Karpas-422 (cell line): ENCODE results near the gene MINDY2. TPM values are rescaled to one million over a fixed set of nuclear protein-coding genes. Genes with fewer than 3 reads are reported as not detected.

ENCODE experiments used
- DNase-seq: peaks from one replicate; pipeline ENCODE4 v3.0.0-alpha.2; 2015
- H2AFZ ChIP-seq: fragments of 200-600 bp; sonication (generic); 2 replicates; pipeline ENCODE4 v1.6.1; 2014; ENCODE audit warnings: antibody characterized with exemption, low read length, mixed read lengths
- H3K27ac ChIP-seq: fragments of 200-600 bp; sonication (generic); 2 replicates; pipeline ENCODE4 v1.5.1; 2014; ENCODE audit warnings: mild to moderate bottlenecking, low read length, moderate library complexity
- H3K27me3 ChIP-seq: fragments of 200-600 bp; sonication (generic); 2 replicates; pipeline ENCODE4 v1.6.1; 2014; ENCODE audit warnings: low read length, mixed read lengths
- H3K36me3 ChIP-seq: fragments of 200-600 bp; sonication (generic); 2 replicates; pipeline ENCODE4 v1.6.1; 2014; ENCODE audit warnings: low read length, mixed read lengths; ENCODE audit not compliant: insufficient read depth
- H3K4me1 ChIP-seq: fragments of 200-600 bp; sonication (generic); 2 replicates; pipeline ENCODE4 v1.6.1; 2014; ENCODE audit warnings: mild to moderate bottlenecking, low read length, mixed read lengths
- H3K4me2 ChIP-seq: fragments of 200-600 bp; sonication (generic); 2 replicates; pipeline ENCODE4 v1.6.1; 2014; ENCODE audit warnings: low read length, low read depth, mild to moderate bottlenecking; ENCODE audit not compliant: poor library complexity, severe bottlenecking
- H3K4me3 ChIP-seq: fragments of 200-600 bp; sonication (generic); 2 replicates; pipeline ENCODE4 v1.5.1; 2014; ENCODE audit warnings: mild to moderate bottlenecking, antibody characterized with exemption, low read length, mixed read lengths
- H3K79me2 ChIP-seq: fragments of 200-600 bp; sonication (generic); 2 replicates; pipeline ENCODE4 v1.6.1; 2014; ENCODE audit warnings: mild to moderate bottlenecking, low read length, mixed read lengths
- H3K9ac ChIP-seq: fragments of 200-600 bp; sonication (generic); 2 replicates; pipeline ENCODE4 v1.6.0; 2014; ENCODE audit warnings: low read length
- H3K9me2 ChIP-seq: fragments of 200-600 bp; sonication (generic), shearing (Covaris generic); replicated peaks from 2 replicates; pipeline ENCODE4 v1.6.0; 2014; ENCODE audit warnings: mild to moderate bottlenecking, low read length, moderate library complexity; ENCODE audit not compliant: insufficient read depth
- H3K9me3 ChIP-seq: fragments of 300-700, 200-600 bp; sonication (generic); 2 replicates; pipeline ENCODE4 v1.6.1; 2014; ENCODE audit warnings: low read length, mixed read lengths
- H4K20me1 ChIP-seq: fragments of 200-600 bp; sonication (generic); 2 replicates; pipeline ENCODE4 v1.6.1; 2014; ENCODE audit warnings: mild to moderate bottlenecking, antibody characterized with exemption, low read length, low read depth; ENCODE audit not compliant: insufficient read depth
- total RNA-seq: library from RNA; depleted of rRNA; stranded (reverse); fragments of >200 nt; shearing (Covaris generic); gene quantifications from 2 replicates; pipeline ENCODE4 v1.2.3, GENCODE V29; 2014; ENCODE audit warnings: low replicate concordance

MINDY2 gene
- total RNA-seq, 1 experiment from 2014 or later: 11.4 TPM

DNA sequence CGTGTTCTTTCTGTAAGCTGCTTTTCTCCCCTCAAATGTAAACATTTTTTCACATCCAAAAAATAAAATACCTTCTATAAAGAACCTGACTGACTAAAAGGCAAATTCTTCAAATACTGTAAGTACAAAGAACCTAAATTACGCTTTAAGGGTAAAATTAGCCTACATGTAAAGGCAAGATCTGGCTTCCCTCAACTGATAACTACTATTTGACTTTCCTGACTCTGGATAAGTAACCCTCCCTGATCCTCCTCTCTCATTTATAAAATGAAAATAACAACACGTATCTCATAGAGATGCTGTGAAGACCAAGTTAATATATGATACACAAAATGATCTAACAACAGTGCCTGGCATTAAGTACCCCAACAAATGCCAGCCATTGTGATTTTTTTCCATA, 33.8 kb upstream of the MINDY2 start:
- H3K27ac ChIP-seq: no peak overlapping the region
- H3K4me3 ChIP-seq: no peak overlapping the region
- peaks cover 9% of the 10 kb centered on the region; the same call in 1 of the 2 replicates for H4K20me1 ChIP-seq
- no peak overlapping the region for H3K9ac ChIP-seq
- H3K36me3 ChIP-seq: no peaks in the 10 kb centered on the region
- no peaks in the 10 kb centered on the region for H3K9me3 ChIP-seq
- peaks cover 61% of the 10 kb centered on the region for H3K4me1 ChIP-seq
- DNase-seq: no peak
- no peak overlapping the region for H3K4me2 ChIP-seq
- peaks cover 98% of the 10 kb centered on the region for H3K79me2 ChIP-seq
- no peaks in the 10 kb centered on the region for H3K9me2 ChIP-seq
- H3K27me3 ChIP-seq: no peaks in the 10 kb centered on the region
- H2AFZ ChIP-seq: no peak overlapping the region

DNA sequence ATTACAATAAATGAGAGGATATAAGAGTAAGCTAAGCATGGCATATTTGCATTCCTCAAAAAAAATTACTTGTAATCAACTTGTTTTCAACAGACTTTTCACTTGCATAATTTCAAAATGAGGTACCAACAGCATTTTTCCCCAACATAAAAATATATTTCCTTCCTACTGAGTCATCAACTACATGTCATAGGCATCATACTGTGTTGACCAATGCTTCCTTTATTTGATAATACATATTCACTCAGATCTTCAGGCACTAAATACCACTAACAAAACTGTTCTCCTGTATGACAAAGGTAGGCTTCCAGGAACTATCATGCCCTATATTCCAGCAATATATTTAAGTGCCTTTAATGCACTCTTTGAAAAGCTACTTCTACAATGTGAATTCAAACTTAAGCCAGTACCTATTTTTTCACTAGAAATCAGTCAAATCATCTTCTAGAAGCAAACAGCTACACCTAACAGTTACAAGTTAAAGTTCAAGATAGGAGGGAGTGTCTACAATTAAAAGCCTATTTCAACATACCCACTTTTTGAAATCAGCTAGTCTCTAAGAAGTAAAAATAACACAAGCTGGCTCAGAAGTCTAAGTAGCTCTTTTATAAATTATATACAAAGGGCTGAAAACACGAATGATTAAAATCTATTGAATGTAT, 32.9 kb upstream of the MINDY2 start:
- Histone ChIP-seq H3K36me3 (no peaks in the 10 kb centered on the region), H3K4me2 (no peak overlapping the region), H4K20me1 (peaks cover 9% of the 10 kb centered on the region; the same call in 1 of the 2 replicates)

DNA sequence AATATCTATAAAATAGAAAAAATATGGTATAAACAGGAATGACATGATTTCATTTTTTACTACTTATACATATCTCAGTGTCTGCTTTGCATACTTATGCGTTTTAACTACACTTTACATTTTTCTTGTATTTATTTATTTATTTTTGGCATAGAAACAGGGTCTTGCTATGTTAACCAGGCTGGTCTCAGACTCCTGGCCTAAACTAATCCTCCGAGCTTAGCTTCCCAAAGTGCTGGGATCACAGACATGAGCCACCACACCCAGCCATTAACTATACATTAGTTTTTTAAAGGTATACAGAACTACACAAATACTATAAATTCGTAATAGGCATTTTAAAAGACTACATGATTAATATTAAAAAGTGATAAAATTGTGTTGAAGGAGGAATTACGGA, 30.7 kb upstream of the MINDY2 start:
- peaks cover 6% of the 10 kb centered on the region; the same call in 1 of the 2 replicates for H4K20me1 ChIP-seq
- peaks cover 98% of the 10 kb centered on the region for H3K79me2 ChIP-seq
- no peaks in the 10 kb centered on the region for H3K9me3 ChIP-seq
- no peak overlapping the region for H2AFZ ChIP-seq
- no peak for DNase-seq
- no peaks in the 10 kb centered on the region for H3K36me3 ChIP-seq
- H3K9me2 ChIP-seq: no peaks in the 10 kb centered on the region
- no peak overlapping the region for H3K27ac ChIP-seq
- H3K4me2 ChIP-seq: no peak overlapping the region
- no peak overlapping the region for H3K9ac ChIP-seq
- no peaks in the 10 kb centered on the region for H3K27me3 ChIP-seq
- no peak overlapping the region for H3K4me3 ChIP-seq
- H3K4me1 ChIP-seq: peaks cover 64% of the 10 kb centered on the region

More for the DNA sequence above, 32.9 kb upstream of the MINDY2 start:
- Histone ChIP-seq H3K79me2 (peaks cover 98% of the 10 kb centered on the region), H3K27ac (no peak overlapping the region), H3K4me1 (peaks cover 70% of the 10 kb centered on the region), H3K27me3 (no peaks in the 10 kb centered on the region), H3K9me2 (no peaks in the 10 kb centered on the region), H3K9ac (no peak overlapping the region), H2AFZ (no peak overlapping the region), H3K9me3 (no peaks in the 10 kb centered on the region), H3K4me3 (no peak overlapping the region)
- no peak for DNase-seq

DNA sequence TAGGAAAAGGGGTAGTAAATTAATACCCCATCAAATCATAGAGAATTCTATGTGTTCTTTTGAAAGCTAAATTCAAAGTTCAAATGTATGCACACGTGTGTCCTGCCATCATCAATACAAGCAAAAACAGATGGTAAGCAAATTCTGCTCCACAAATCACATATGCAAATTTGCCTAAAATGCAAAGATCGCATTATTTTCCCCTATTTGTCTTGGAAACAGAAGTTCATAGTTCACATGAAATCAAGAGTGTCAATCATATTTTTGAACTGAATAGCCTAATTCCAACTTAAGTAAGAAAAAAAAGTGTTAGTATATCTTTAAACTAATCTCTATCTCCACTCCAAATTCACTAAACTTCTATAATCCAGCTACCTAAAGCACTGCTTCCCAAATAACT, 30.1 kb upstream of the MINDY2 start:
- Histone ChIP-seq H3K4me1 (peaks cover 64% of the 10 kb centered on the region), H3K4me3 (no peak overlapping the region), H3K36me3 (no peaks in the 10 kb centered on the region), H3K9me2 (no peaks in the 10 kb centered on the region), H3K9ac (no peak overlapping the region), H4K20me1 (peaks cover 6% of the 10 kb centered on the region; the same call in 1 of the 2 replicates), H3K79me2 (peaks cover 98% of the 10 kb centered on the region), H3K4me2 (no peak overlapping the region), H2AFZ (no peak overlapping the region), H3K9me3 (no peaks in the 10 kb centered on the region), H3K27me3 (no peaks in the 10 kb centered on the region), H3K27ac (no peak overlapping the region)
- DNase-seq: no peak

DNA sequence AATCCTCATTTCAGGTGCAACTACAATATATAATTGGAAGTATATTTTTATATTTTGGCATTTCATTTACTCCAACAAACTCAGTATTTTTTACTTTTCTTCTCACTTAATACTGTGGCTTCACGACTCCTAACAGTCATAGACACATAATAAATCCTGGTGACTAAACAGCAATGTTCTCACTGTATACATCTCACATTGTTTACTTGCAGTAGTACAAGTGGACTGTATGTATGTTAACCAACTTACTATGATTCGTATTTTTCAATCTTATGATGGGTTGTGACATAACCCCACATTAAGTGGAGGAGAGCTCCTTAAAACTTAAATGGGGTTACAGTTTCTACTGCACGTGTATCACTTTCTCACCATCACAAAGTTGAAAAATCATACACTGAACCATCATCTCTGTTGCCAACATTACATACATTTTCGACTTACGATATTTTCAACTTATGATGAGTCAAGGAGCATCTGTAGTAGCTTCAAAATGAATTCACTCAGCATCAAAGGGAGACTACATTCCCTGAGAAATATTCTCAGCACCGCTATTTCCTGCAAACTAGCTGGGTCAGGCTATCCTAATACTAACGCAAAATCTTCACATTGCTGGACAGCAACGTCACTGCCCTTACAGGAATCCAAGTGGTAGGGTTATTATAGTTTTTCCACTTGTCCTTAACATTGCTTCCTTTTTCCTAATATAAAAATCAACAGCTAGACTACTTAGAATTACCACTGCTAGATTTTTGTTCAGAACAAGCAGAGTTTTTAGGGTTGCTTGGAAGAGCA, 28.9 kb upstream of the MINDY2 start:
- Histone ChIP-seq H3K9me3 (no peaks in the 10 kb centered on the region), H3K4me1 (peaks cover 64% of the 10 kb centered on the region), H3K27me3 (no peaks in the 10 kb centered on the region), H3K4me2 (no peak overlapping the region), H3K9ac (no peak overlapping the region), H4K20me1 (peaks cover 8% of the 10 kb centered on the region; the same call in 1 of the 2 replicates), H2AFZ (no peak overlapping the region), H3K4me3 (no peak overlapping the region), H3K79me2 (peaks cover 98% of the 10 kb centered on the region), H3K36me3 (no peaks in the 10 kb centered on the region), H3K27ac (no peak overlapping the region), H3K9me2 (no peaks in the 10 kb centered on the region)
- DNase-seq: no peak

DNA sequence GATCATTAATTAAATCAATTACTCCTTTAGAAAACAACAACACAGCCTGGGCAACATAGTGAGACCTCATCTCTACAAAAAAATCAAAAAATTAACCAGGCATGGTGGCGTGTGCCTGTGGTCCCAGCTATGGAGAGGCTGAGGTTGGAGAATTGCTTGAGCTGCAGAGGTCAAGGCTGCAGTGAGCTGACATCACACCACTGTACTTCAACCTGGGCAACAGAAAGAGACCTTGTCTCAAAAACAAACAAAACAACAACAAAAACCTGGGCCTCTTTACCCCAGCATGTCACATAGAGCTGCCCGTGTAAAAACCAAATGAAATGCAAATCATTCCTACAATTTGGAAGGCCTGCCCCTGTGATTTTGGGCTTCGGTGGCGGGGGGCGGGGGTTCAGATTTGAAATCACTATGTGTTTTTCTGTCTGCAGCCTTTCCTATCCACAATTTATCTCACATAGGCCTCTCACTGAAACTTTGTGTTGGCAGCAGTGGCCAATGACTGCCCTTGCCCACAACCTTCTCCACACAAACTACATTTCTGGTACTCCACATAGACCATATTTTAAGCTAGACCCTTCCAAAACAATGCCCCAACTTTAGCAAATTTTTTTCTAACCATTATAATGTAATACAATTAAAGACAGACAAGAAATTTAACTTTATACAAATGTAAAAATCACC, 28.1 kb upstream of the MINDY2 start:
- Histone ChIP-seq H2AFZ (no peak overlapping the region), H3K9me3 (no peaks in the 10 kb centered on the region), H3K4me2 (no peak overlapping the region), H4K20me1 (peaks cover 14% of the 10 kb centered on the region; the same call in 1 of the 2 replicates), H3K9me2 (no peaks in the 10 kb centered on the region), H3K4me1 (peaks cover 64% of the 10 kb centered on the region), H3K36me3 (no peaks in the 10 kb centered on the region), H3K4me3 (no peak overlapping the region), H3K9ac (no peak overlapping the region), H3K27me3 (no peaks in the 10 kb centered on the region), H3K27ac (no peak overlapping the region), H3K79me2 (peaks cover 98% of the 10 kb centered on the region)
- DNase-seq: no peak

DNA sequence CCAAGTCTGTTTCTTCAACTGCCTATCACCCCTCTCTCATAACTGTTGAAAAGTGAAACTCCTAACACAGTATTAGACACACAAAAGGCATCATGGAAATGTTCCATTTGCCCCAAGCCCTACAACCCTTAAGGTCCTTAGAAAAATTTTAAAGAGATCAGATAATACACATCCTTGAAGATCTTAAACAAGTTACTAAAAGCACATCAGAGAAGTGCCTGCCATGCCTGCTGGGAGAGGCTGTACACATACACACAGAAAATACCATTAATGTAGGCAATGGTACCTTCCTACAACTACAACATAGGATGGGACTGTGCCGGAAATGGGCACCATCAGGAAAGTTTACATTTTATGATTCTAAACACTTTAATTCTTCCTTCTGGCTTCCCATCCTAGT, 24.9 kb upstream of the MINDY2 start:
- Histone ChIP-seq H3K4me3 (peak overlapping the region; percentile 9), H3K4me1 (peaks cover 53% of the 10 kb centered on the region), H3K9ac (no peak overlapping the region), H3K27ac (no peak overlapping the region), H3K27me3 (no peaks in the 10 kb centered on the region), H3K36me3 (no peaks in the 10 kb centered on the region), H3K9me2 (no peaks in the 10 kb centered on the region), H3K4me2 (peak overlapping the region; percentile 91), H3K79me2 (peaks cover 84% of the 10 kb centered on the region), H2AFZ (no peak overlapping the region), H3K9me3 (no peaks in the 10 kb centered on the region), H4K20me1 (peaks cover 20% of the 10 kb centered on the region; the same call in 1 of the 2 replicates)
- DNase-seq: no peak
